Measurements from ENCODE around the gene NMT2.

Gene NMT2

GRCh38 chr10:15058689-15059088, 109.8 kb downstream of the NMT2 start:
- TF ChIP-seq, protein P1, sequence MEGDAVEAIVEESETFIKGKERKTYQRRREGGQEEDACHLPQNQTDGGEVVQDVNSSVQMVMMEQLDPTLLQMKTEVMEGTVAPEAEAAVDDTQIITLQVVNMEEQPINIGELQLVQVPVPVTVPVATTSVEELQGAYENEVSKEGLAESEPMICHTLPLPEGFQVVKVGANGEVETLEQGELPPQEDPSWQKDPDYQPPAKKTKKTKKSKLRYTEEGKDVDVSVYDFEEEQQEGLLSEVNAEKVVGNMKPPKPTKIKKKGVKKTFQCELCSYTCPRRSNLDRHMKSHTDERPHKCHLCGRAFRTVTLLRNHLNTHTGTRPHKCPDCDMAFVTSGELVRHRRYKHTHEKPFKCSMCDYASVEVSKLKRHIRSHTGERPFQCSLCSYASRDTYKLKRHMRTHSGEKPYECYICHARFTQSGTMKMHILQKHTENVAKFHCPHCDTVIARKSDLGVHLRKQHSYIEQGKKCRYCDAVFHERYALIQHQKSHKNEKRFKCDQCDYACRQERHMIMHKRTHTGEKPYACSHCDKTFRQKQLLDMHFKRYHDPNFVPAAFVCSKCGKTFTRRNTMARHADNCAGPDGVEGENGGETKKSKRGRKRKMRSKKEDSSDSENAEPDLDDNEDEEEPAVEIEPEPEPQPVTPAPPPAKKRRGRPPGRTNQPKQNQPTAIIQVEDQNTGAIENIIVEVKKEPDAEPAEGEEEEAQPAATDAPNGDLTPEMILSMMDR (IDR thresholded peaks at IDR 0.05; ENCODE audit: borderline replicate concordance, insufficient read depth, low read depth, low read length), result no peak

More at GRCh38 chr10:15058689-15059088, 109.8 kb downstream of the NMT2 start:
- no peak overlapping the region for H3K4me3 ChIP-seq (ENCODE audit: low read depth, low read length)

All from GM12875 (cell line).